Effector CD8-positive, alpha-beta T cell (primary cell): ENCODE data around the gene TMC2.
"Not testable (repeated sequence)": the region's sequence is repeated elsewhere in the genome, so short reads cannot be mapped to it uniquely, and the experiment has no call there.

ENCODE experiments used
- DNase-seq: peaks from one replicate; lab custom pipeline; 2025; lab: John Stamatoyannopoulos, UW

Gene TMC2

DNA sequence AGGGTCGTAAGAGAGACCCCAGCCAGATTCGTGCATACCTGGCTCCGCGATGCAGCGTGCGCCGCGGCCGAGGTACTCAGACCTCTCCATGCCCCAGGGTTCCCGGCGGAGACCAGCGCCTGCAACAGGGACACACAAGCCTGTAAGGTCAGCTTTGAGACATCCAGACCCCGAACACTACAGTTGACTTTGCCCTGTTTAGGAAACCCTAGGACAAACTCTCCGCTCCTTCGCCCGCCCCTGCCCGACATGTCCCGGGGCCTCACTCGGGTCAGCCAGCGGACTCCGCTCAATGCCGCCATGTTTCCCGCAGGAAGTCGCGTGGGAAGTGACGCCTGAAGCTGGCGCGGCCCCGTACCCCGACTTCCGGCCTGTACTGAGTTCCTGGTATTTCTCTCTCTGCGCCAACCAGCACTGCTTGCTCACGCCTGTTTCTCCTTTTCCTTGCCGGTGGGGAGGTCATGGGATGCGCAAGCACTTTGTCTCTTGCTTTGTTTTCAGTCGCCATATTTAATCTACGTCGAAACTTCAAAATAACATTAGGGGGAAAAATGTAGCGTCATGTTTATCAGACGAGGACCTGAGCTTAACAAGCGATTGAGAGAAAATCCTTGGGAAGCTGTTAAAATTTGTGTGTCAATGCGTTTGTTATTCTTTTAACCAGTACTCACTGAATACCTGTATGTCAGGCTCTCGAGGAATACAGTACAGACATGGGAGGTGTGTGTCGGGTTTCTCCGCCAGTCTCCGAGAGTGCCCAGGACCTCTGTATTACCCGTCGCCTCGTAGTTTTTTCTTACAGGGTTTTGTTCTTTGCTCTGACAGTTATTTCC lies 127.7 kb downstream of the TMC2 start, which contains the start of gene IDH3B:
Gene IDH3B, minus strand, starts transcription at position 330 of the 833 bp plus-strand sequence. Its CDS starts 28 bp downstream, at position 302.
- DNase-seq: peak; percentile 85

DNA sequence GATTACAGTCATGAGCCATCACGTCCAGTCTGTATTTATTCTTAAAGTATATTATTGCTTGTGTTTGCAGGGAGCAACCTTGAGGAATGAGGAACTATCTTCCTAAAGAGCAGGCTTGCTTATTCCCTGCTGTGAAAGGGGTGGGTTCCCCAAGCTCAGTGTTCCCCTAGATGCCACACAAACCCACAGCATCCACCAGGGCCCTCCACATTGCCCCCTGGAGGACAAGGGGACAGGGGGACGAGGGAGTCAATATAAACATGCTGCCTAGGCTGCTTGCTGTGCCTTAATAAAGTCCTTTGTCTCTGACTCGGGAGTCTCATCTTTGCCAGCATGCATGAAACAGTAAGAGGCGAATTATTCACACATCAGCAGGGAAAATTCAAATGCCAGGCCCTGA lies 135.6 kb downstream of the TMC2 start:
- no peak for DNase-seq

DNA sequence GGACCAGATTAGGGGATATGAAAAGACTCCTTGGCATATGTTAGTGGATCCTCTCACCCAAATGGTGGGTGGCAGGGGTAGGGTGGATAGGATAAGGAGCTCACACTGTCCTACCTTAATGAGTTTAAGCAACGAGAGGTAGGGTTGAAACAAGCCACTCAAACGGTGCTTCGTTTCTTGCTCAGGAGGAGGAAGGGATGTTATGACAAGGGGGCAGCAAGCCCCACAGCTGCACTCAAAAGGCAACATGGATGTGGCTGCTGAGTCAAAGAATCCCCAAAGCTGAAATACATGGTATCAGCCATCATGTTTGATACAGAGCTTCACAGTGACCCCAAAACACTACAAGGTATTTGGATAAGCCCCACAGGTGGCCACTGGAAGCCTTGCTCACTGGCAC lies 136.1 kb downstream of the TMC2 start:
- no peak for DNase-seq

DNA sequence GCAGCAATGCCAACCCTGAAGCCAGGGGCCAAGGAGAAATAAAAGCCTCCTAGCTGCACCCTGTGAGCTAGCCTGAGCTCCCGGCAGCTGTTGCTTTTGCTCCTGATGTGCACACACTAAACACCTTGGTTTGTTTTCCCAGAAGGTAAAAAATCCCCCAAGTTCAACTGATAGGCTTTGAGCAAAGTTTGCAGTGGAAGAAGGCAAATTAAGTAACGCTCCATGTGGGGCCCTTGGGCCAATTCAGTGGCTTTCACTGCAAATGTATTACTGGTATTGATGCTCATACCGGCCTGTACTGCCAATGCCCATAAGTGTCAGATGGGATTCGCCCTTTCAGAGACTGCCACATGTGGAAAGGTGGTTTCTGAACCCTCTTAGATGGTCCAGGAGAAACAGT lies 137.1 kb downstream of the TMC2 start:
- DNase-seq: no peak

DNA sequence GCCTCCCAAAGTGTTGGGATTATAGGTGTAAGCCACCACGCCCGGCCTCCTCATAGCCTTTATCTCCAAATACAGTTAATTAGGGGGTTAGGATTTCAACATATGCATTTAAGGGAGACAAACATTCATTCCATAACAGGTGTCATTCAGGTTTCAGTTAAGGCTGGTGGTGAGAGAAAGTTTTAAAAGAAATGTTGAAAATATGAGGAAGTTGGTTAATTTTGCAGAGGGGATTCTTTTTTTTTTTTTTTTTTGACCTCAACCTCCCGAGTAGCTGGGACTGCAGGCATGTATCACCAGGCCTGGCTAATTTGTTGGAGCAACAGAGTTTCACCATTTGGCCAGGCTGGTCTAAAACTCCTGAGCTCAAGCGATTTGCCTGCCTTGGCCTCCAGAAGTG lies 143.7 kb downstream of the TMC2 start:
- no peak for DNase-seq

DNA sequence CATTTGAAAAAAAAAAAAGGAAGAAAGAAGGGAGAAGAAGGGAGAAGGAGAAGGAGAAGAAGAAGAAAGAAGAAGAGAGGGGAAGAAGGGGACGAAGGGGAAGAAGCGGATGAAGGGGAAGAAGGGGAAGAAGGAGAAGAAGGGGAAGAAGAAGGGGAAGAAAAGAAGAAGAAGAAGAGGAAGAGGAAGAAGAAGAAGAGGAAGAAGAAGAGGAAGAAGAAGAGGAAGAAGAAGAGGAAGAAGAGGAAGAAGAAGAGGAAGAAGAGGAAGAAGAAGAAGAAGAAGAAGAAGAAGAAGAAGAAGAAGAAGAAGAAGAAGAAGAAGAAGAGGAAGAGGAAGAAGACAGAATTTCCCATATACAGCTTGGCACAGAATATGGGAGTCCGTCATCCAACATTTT lies 145.7 kb downstream of the TMC2 start:
- not testable (repeated sequence) for DNase-seq

DNA sequence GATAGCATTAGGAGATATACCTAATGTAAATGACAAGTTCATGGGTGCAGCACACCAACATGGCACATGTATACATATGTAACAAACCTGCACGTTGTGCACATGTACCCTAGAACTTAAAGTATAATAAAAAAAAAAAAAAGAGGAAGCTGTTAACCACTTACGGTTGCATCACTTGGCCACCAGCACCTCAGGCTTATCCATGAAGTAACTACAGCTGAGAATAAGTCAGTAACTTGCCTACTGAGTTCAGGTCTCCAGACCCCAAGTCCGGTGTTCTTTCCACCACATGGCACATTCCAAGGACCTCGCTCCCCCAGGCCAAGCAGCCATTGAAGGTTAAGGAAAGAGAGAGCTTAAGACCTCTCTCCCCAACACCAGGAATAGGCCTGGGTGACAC lies 148.4 kb downstream of the TMC2 start:
- not testable (repeated sequence) for DNase-seq

DNA sequence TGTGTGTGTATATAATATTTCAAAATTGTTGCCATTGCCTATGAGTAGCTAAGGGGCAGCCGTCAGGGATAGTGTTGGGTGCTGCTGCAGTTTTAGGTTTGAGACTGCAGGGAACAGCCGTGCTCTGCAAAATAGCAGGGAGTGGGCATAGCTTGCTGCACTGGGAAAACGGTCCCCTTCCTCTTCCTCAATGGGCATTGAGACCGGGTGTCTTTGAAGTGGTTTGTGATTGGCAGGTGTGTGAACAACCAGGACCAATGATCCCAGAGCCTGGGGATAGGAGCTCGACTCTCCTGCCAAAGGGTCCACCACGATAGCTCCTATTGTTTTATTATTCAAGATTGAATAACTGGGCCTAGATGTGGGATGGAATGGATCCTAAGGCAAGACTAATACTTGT lies 151.1 kb downstream of the TMC2 start:
- DNase-seq: no peak

DNA sequence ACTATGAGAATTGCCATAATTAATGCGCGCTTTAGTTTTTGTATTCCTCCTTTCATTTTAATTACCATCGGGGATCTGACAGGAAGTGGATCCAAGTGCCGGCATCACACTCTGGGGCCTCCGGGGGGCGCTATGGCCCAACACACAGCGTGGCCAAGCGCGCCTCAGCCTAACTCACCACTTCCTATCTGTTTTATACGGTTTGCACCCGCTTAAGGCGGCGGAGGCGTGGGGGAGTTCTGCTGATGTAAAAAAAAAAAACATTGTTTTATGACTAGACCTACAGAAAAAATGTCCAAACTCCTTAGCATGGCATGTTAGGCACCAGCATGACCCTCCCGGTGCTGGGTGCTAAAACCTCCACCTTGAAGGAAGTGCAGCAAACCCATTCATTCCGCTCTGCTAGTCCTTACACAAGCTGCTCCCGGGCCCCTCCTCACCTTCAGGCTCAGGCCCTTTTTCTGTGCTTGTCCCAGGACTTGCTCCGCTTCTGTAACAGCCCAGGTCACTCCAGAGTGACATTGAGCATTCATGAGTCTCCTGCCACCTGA lies 151.7 kb downstream of the TMC2 start:
- peak; percentile 59 for DNase-seq

DNA sequence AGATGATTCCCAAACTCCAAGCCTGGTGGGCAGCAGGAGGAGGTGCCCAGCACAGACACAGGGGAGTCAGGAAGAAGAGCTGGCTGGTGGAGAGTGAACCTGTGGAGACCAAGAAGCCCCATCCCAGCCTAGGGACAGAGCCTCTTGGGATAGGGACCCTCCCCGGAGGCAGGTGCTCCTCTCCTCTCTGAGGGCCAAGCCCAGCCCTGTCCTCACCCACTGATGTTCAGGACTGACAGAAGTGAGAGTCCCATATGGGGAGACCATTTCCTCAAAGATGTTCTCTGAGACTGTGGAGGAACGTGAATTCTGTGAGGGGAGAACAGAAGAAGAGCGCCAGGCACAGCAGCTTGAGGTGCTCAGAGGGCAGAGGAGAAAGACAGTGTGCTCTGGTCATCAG lies 153.8 kb downstream of the TMC2 start:
- no peak for DNase-seq

DNA sequence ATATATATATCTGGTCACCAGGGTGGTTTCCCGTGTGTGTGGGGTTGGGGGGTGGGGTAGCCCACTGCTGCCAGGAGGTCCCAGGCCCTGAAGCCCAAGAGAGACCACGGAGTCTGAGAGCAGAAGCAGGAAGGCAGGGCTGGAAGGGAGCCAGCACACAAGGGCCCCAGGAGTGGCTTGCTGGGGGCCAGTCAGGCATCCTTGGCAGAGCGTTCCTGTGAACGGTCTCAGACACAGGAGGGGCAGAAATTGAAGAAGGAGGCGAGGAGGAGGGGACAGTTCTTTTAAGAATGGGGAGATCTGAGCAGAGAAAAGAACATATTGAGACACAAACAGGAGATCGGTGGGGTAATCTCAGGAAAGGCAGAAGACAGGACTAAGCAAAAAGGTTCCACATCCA lies 154.3 kb downstream of the TMC2 start:
- DNase-seq: no peak

DNA sequence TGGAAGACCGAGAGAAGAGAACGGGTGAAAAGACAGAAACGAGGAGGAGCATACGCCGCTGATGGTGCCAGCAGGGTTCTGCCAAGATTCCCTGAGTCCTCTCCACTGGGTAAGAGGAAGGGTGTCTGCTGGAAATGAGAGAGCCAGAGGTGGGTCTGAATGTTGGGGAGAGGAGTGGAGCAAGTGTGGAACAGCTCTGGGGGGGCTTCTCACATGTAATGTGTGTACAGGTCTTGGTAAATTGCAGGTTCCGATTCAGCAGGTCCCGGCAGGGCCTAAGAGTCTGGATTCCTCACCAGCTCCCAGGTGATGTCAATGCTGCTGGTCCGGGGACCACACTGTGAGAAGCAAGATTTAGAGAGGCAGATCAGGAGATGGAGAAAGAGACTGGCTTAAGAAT lies 154.8 kb downstream of the TMC2 start:
- DNase-seq: no peak
